ENCODE measurements around the gene EPM2A.
"Not testable (repeated sequence)": the region's sequence is repeated elsewhere in the genome, so short reads cannot be mapped to it uniquely, and the experiment has no call there.

The EPM2A gene

GRCh38 chr6:145735356-145736165, at the start of gene EPM2A:
Gene EPM2A, minus strand, starts transcription at chr6:145735520. Its CDS starts 22 bp downstream, at chr6:145735498.
- DNase-seq = no peak

DNA sequence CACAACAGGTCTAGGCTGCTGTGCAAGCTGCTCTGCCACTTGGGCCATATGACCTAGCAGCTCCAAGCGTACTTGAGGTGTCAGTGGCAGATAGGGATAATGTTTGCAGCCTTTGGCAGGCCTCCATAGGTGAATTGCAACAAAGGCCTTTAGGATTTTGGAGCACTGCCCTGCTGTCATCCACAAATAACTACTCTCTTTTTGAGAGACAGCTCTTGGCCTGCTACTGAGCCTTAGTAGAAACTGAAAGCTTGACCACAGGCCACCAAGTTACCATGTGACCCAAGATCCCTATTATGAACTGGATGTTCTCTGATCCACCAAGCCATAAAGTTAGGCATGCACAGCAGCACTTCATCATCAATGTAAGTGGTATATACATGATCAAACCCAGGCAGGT, 49.4 kb upstream of the EPM2A start:
- DNase-seq = no peak

DNA sequence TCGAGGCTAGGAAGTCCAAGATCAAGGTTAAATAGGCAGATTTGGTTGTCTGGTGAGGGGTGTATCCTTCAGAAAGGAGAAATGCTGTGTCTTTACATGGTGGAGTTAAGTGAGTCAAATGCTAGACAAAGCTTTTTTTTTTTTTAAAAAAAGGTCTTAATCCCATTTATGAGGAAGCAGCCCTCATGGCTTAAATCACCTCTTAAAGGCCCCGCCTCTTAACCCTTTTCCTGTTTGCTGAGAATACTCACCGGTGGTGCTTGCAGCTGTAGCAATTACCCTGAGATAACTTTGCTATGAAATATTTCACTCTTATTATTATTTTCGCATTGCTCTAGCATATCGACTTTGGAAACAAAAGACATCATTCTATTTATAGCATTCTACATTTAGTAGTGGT, 48.5 kb upstream of the EPM2A start:
- no peak for DNase-seq

DNA sequence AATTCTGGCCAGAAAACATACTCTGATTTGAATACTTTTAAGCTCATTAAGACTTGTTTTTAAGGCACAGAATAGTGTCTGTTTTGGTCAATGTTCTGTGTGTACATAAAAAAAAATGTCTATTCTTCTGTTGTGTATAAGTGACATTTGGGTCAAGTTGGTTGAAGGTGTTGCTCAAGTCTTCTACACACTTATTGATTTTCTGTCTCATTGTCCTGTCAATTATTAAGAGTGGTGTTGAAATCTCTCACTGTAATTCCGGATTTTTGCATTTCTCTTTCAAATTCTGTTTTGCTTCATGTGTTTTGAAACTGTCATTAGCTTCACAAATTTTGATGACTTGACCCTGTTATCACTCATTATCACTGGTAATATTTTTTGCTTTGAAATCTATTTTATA, 37.5 kb upstream of the EPM2A start:
- no peak for DNase-seq

GRCh38 chr6:145765449-145765848, 30.1 kb upstream of the EPM2A start:
- DNase-seq = no peak

GRCh38 chr6:145763742-145764141, 28.4 kb upstream of the EPM2A start:
- no peak for DNase-seq

DNA sequence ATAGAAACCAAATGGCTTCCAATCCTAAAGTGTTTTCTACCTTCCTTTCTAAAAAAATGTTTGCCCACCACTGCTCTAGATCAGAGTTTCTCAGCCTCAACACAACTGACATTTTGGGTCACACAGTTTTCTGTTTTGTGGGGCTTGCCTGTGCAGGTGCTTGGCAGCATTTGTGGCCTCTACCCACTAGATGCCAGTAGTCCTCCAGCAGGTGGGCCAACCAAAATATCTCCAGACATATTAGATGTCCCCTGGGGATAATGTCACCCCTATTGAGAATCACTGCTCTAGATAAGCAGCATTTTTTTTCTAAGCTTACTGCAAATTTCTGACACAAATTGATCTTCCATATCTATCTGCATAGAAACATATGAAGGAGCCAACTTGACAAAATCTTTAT, 26.3 kb upstream of the EPM2A start:
- no peak for DNase-seq

DNA sequence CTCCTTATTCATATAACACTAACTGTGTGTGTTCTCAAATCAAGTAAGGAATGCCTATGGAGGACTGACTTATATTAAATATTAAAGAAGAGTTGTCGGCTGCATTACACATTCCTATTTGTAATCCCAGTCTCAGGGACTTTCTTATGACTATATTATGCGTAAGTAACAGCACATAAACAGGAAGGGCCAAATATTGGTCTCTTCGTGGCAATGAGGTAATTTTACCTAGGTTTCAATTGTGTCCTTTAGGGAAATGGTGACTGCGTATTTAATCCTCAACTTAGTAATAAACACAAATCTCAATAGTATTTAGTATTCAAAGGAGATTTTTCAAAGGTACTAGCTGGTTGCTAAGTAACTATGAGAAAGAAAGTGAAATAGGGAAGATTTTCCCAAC, 22.8 kb upstream of the EPM2A start:
- no peak for DNase-seq

DNA sequence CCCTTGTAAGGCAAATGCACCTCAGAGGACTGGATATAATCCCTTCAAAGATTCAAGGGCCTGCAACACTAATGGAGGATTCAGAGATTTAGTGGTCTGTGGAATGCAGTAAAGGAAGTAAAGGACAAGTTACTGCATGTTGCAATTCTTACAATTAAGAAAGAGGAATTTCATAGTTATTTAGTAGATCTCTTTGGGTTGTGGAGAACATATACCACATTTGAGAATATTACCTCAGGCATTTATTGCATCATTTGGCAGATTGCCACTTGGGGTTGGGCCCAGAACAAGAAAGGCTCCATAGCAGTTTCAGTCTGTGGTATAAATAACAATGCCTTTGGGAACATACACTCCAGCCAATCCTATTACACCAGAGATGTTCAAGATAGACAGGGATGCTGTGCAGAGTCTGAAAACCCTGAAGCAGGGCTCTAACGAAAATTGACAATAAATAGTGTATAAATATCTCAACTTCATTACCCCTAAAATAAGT, 20.9 kb upstream of the EPM2A start:
- no peak for DNase-seq

- DNase-seq = no peak
Observed at GRCh38 chr6:145755682-145756081, 20.4 kb upstream of the EPM2A start.

GRCh38 chr6:145752638-145753037, 17.3 kb upstream of the EPM2A start:
- no peak for DNase-seq

DNA sequence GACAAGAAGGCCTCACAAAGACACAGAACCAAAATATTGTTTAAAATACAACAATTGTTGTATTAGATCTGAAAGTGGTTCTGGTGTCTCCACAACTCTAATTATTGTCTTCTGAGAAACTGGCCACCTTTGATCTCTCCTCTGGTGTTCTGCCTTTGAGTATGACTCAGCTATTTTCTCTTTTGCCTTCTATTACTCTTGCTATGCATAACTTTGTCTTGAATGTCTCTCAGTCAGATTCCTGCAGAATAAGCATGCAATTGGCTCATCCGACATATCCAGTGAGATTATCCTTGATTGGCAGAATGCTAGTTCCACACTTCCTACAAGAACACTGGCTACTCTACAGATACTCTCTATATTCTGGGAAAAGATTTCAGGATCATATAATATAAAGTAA, 14.3 kb upstream of the EPM2A start:
- DNase-seq = no peak

GRCh38 chr6:145745861-145746260, 10.5 kb upstream of the EPM2A start:
- DNase-seq = no peak

- no peak for DNase-seq
Observed at GRCh38 chr6:145744619-145745018, 9.3 kb upstream of the EPM2A start.

DNA sequence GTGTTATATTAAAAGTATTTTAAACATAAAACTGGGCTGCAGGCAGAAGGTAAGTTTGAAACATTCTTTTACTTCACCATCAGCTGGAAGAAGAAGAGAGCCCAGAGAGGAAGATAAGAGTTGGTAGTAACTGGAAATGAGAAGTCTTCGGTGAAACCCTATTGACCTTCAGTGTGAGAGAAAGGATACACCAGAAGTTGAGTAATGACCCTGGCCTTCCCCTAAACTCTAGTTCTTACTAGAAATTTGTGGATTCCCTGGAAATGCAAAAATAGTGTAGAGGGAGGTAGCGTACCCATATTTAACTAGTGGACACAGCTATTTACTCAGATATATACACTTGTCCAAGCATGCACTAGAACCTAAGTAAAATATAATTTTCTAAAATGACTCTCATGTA, 8.0 kb upstream of the EPM2A start:
- no peak for DNase-seq

- not testable (repeated sequence) for DNase-seq
Observed at GRCh38 chr6:145742472-145742871, 7.2 kb upstream of the EPM2A start.

GRCh38 chr6:145739685-145740084, 4.4 kb upstream of the EPM2A start:
- not testable (repeated sequence) for DNase-seq

- DNase-seq = no peak
Observed at GRCh38 chr6:145738265-145738664, 2.9 kb upstream of the EPM2A start.

DNA sequence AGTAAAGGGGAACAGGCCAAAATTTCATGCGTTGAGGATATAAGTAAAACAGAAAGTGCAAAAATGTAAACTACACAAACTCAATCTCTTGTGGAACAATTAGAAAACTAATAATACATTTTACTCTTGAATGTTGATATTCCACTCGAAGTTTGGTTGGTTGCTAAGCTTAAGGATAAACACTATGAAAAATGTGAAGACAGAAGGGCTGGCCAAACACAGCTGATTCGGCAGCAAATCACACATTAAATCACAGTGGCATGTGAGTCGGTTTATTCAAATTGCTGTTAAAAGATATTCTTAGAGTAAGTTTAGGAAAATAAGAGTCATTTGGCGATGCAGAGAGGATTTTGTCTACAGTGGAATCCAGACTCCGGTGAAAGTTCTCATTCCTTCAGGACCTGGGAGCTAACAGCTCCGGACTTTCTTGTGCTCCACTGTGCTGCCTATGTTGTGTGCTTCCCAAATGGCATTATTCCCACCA, 1.4 kb upstream of the EPM2A start:
- no peak for DNase-seq

DNA sequence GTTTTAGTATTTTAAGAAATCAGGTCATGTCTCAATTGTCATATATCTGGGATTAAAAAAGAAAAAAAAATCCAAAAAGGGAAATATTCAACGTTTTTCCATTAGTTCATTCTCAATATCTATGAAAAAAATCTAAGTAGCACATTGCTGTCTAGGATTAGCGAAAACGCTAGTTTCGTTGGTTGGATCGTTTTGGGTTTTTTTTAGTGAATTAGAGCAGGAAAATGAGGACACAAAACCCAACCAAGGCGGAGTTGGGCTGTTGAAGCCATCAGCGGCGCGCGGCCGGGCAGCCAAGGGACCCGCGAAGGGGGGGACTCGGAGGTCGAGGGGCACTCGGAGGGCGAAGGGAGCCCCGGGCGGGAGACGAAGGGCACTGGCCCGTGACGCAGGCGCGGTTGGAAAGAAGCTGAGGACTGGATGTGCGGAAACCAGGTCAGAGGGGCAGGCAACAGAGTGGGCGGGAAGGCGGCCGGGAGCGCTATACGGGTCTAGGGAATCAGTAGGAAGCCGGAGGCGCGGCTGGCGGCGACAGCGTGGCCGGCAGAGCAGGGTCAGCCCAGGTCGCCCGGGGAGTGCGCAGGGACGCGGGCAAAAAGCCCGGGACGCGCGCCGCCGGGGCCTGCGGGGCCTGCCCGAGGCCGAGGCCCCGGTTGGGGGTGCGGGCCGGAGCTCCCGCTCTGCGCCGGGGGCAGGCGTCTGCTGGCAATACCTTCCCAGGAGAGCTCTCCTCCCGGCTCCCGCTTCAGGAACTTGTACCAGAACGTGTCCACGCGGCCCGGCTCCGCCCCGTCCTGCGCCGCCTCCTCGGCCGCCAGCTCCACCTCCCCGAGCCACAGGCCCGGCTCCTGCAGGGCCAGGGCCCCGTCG, 599 bp downstream of the EPM2A start:
- no peak for DNase-seq

GRCh38 chr6:145733810-145734209, 1.5 kb downstream of the EPM2A start:
- DNase-seq = no peak

GRCh38 chr6:145733207-145733606, 2.1 kb downstream of the EPM2A start:
- no peak for DNase-seq

GRCh38 chr6:145731447-145731846, 3.9 kb downstream of the EPM2A start:
- DNase-seq = no peak

DNA sequence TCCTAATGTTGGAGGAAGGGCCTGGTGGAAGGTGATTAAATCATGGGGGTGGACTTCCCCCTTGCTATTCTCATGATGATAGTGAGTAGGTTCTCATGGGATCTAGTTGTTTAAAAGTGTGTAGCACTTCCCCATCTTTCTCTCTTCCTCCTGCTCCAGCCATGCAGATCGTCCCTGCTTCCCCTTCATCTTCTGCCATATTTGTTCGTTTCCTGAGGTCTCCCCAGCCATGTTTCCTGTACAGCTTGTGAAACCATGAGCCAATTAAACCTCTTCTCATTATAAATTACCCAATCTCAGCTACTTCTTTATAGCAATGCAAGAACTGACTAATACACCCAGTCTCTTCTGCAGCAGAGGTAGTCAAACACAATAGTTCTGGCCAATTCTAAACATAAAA, 5.4 kb downstream of the EPM2A start:
- DNase-seq = no peak

Measured in cortex of kidney (tissue), 1 donor.